Peyer's patch (tissue), 4 donors: ENCODE results near the gene LRRN1. TPM values are rescaled to one million over a fixed set of nuclear protein-coding genes. Genes with fewer than 3 reads are reported as not detected.

Experiments
- DNase-seq, 3 donors: peaks; one replicate each; pipeline ENCODE4 v3.0.0-alpha.2; 2017 to 2019
- H3K27ac ChIP-seq, 4 donors: fragments of 200-600 bp; sonication (generic); one replicate each; pipeline ENCODE4 v1.5.1; 2016 to 2019
- H3K27me3 ChIP-seq, 2 donors: fragments of 200-600 bp; sonication (generic); one replicate each; pipeline ENCODE4 v1.5.1; 2019
- H3K36me3 ChIP-seq, 3 donors: fragments of 200-600 bp; sonication (generic); one replicate each; pipeline ENCODE4 v1.5.1; 2016 to 2019
- H3K4me1 ChIP-seq, 4 donors: fragments of 200-600 bp; sonication (generic); one replicate each; pipeline ENCODE4 v1.5.1; 2016 to 2019
- H3K4me3 ChIP-seq, 4 donors: fragments of 200-600 bp; sonication (generic); 1 replicate in 3 of 4; 2 replicates in 1 of 4; pipeline ENCODE4 v1.5.1; 2016 to 2019; ENCODE audit warnings: mild to moderate bottlenecking in 1 of 4
- H3K9me3 ChIP-seq, 4 donors: fragments of 200-600 bp; sonication (generic); one replicate each; pipeline ENCODE4 v1.5.1; 2016 to 2019; ENCODE audit warnings: mild to moderate bottlenecking in 1 of 4
- POLR2A ChIP-seq, 2 donors: fragments of 450-650 bp; IDR thresholded peaks; one replicate each; pipeline ENCODE4 v1.5.1; 2017; ENCODE audit warnings: antibody characterized with exemption in 2 of 2, mild to moderate bottlenecking in 2 of 2, moderate library complexity in 2 of 2
- total RNA-seq, 4 donors: library from RNA; depleted of rRNA; stranded (reverse); fragments of >200 nt; gene quantifications; one replicate each; pipeline ENCODE4 v1.1.0, GENCODE V29; 2016
- TF ChIP-seq, protein P1 (sequence below), 6 experiments: fragments of 450-650 bp in 4 of 6; fragments of 200-600 bp in 2 of 6; sonication (generic) in 1 of 6; IDR thresholded peaks; one replicate each; pipeline ENCODE4 v1.5.1; 2017 to 2019; ENCODE audit warnings: antibody characterized with exemption in 6 of 6, mild to moderate bottlenecking in 3 of 6, moderate library complexity in 1 of 6

The LRRN1 gene
- total RNA-seq, 4 donors from 2014 or later: 1.5 to 7.4 (median 2.7) TPM

DNA sequence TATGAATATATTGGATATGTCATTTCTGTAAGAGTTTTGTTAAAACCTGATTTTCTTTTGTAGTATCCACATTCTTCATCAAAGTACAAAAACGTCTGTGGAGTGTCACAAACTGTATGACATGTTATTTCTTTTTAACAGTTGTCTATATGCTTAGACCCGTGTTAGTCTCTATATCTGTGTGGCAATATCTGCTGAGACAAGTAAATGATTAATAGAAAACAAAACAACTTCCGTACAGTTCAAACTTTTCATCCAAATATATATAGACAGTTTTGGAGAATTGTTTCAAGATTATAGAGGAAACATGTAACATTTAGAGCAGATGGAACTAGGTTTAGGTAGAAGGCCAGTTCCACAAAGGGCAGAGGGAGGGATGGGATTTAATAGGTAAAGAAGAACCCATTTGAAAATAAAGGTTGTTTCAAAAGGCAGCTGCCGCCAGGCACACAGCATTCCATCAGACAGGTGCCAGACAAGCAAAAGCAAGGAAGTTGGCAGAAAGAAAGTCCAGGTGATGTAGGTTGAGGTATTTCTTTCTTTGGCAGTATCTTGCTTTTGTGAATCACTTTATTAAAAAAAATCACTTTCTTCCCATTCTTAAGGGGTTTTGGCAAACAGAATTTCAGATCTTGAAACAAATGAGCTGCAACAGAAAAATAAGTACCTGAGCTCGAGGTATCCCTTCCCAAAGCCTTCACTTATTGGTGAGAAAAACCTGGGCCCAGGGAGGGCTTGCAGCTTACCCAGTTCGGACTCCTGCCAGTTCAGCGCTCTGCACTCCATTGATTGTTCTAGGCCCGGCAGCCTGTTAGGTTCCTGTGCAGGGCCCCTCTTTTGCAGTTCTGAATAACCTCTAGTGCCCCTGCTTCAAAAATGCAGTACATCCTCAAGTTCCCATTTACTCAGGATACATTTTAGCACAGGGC, 49.0 kb downstream of the LRRN1 start:
- H3K4me3 ChIP-seq: no peak overlapping the region
- TF ChIP-seq, protein P1, sequence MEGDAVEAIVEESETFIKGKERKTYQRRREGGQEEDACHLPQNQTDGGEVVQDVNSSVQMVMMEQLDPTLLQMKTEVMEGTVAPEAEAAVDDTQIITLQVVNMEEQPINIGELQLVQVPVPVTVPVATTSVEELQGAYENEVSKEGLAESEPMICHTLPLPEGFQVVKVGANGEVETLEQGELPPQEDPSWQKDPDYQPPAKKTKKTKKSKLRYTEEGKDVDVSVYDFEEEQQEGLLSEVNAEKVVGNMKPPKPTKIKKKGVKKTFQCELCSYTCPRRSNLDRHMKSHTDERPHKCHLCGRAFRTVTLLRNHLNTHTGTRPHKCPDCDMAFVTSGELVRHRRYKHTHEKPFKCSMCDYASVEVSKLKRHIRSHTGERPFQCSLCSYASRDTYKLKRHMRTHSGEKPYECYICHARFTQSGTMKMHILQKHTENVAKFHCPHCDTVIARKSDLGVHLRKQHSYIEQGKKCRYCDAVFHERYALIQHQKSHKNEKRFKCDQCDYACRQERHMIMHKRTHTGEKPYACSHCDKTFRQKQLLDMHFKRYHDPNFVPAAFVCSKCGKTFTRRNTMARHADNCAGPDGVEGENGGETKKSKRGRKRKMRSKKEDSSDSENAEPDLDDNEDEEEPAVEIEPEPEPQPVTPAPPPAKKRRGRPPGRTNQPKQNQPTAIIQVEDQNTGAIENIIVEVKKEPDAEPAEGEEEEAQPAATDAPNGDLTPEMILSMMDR (IDR thresholded peaks at IDR 0.05): no peak
- no peak for TF ChIP-seq POLR2A (IDR thresholded peaks at IDR 0.05)
- H3K27me3 ChIP-seq: no peaks in the 10 kb centered on the region
- no peaks in the 10 kb centered on the region for H3K36me3 ChIP-seq
- H3K9me3 ChIP-seq: no peaks in the 10 kb centered on the region
- DNase-seq: no peak
- no peak overlapping the region for H3K27ac ChIP-seq
- no peaks in the 10 kb centered on the region for H3K4me1 ChIP-seq

- Histone ChIP-seq H3K27ac (no peak overlapping the region), H3K27me3 (no peaks in the 10 kb centered on the region), H3K4me3 (no peak overlapping the region), H3K4me1 (no peaks in the 10 kb centered on the region), H3K36me3 (no peaks in the 10 kb centered on the region), H3K9me3 (no peaks in the 10 kb centered on the region)
- TF ChIP-seq POLR2A (IDR thresholded peaks at IDR 0.05): no peak
- TF ChIP-seq, protein P1 (IDR thresholded peaks at IDR 0.05): no peak
- no peak for DNase-seq
Measured at GRCh38 chr3:3848923-3849275, 49.7 kb downstream of the LRRN1 start.

GRCh38 chr3:3851621-3852323, 52.5 kb downstream of the LRRN1 start:
- Histone ChIP-seq H3K4me3 (no peak overlapping the region), H3K27me3 (no peaks in the 10 kb centered on the region), H3K9me3 (no peaks in the 10 kb centered on the region), H3K27ac (no peak overlapping the region), H3K4me1 (no peaks in the 10 kb centered on the region), H3K36me3 (no peaks in the 10 kb centered on the region)
- DNase-seq: no peak
- TF ChIP-seq, protein P1 (IDR thresholded peaks at IDR 0.05): no peak
- no peak for TF ChIP-seq POLR2A (IDR thresholded peaks at IDR 0.05)

DNA sequence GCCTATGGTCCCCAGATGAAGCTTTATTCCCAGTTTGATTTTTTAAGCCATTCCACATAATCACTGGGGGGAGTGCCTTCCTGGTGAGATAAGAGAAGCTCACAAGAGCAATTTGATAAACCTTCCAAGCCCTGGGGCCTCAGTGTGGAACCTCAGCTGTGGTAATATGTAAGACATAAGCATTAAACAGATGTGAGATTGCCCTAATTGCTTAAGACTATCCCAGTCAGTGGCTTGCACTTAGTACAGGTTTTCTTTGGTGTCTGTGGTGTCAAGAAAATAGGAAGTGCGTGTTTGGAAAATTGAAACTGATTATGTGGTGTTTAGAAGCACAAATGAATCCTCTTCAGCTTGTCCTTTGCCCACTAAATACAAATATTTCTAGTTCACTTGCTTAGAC, 54.3 kb downstream of the LRRN1 start:
- no peak for TF ChIP-seq POLR2A (IDR thresholded peaks at IDR 0.05)
- TF ChIP-seq, protein P1 (IDR thresholded peaks at IDR 0.05): no peak
- H3K4me3 ChIP-seq: no peak overlapping the region
- no peaks in the 10 kb centered on the region for H3K9me3 ChIP-seq
- H3K4me1 ChIP-seq: no peaks in the 10 kb centered on the region
- no peak overlapping the region for H3K27ac ChIP-seq
- no peaks in the 10 kb centered on the region for H3K27me3 ChIP-seq
- H3K36me3 ChIP-seq: no peaks in the 10 kb centered on the region
- no peak for DNase-seq

GRCh38 chr3:3855056-3855455, 55.8 kb downstream of the LRRN1 start:
- no peaks in the 10 kb centered on the region for H3K36me3 ChIP-seq
- no peaks in the 10 kb centered on the region for H3K9me3 ChIP-seq
- H3K27ac ChIP-seq: no peak overlapping the region
- no peaks in the 10 kb centered on the region for H3K27me3 ChIP-seq
- TF ChIP-seq, protein P1 (IDR thresholded peaks at IDR 0.05): no peak
- TF ChIP-seq POLR2A (IDR thresholded peaks at IDR 0.05): no peak
- no peak overlapping the region for H3K4me3 ChIP-seq
- DNase-seq: no peak
- H3K4me1 ChIP-seq: no peaks in the 10 kb centered on the region
